GM12878 (cell line): ENCODE data around the gene MGARP.

ENCODE experiments used
- ATF3 ChIP-seq: IDR thresholded peaks from 2 replicates; pipeline ENCODE4 v1.6.1; 2011; ENCODE audit warnings: low read depth, mild to moderate bottlenecking, low read length, moderate library complexity, borderline replicate concordance; ENCODE audit errors: extremely low read depth
- EP300 ChIP-seq, 2 experiments: fragments of 150-350 bp in 1 of 2; IDR thresholded peaks; 2 replicates each; pipeline ENCODE4 v1.6.1; 2011 to 2012; ENCODE audit warnings: low read depth in 2 of 2, low read length in 2 of 2, borderline replicate concordance in 1 of 2, improper control_type of control experiment in 1 of 2, inconsistent platforms in 1 of 2; ENCODE audit not compliant: control insufficient read depth in 1 of 2
- FOXK2 ChIP-seq: fragments of 450-650 bp; IDR thresholded peaks from 2 replicates; pipeline ENCODE4 v1.6.1; 2017; ENCODE audit warnings: mild to moderate bottlenecking, moderate library complexity
- KAT2A ChIP-seq: conservative IDR thresholded peaks from 2 replicates; pipeline ENCODE4 v1.6.1; 2011; ENCODE audit warnings: low read depth, low read length; ENCODE audit not compliant: control insufficient read depth
- LARP7 ChIP-seq: fragments of 450-650 bp; IDR thresholded peaks from 2 replicates; pipeline ENCODE4 v1.6.1; 2017; ENCODE audit warnings: mild to moderate bottlenecking
- POLR2A ChIP-seq: IDR thresholded peaks from 2 replicates; pipeline ENCODE4 v1.6.1; 2011; ENCODE audit warnings: low read depth, mild to moderate bottlenecking, low read length
- POLR2AphosphoS2 ChIP-seq: IDR thresholded peaks from 2 replicates; pipeline ENCODE4 v1.6.1; 2011; ENCODE audit warnings: low read depth, mild to moderate bottlenecking, low read length, improper control_type of control experiment, moderate library complexity
- POLR2AphosphoS5 ChIP-seq: IDR thresholded peaks from 2 replicates; pipeline ENCODE4 v1.6.1; 2011; ENCODE audit warnings: mild to moderate bottlenecking, low read length, inconsistent platforms
- ZNF217 ChIP-seq: fragments of 450-650 bp; IDR thresholded peaks from 2 replicates; pipeline ENCODE4 v1.6.1; 2017; ENCODE audit warnings: antibody characterized with exemption, mild to moderate bottlenecking
- TF ChIP-seq, protein P1 (sequence below): fragments of 150-350 bp; IDR thresholded peaks from 2 replicates; pipeline ENCODE4 v1.6.1; 2016; ENCODE audit warnings: low read depth, low read length
- TF ChIP-seq, protein P2 (sequence below), 3 experiments: IDR thresholded peaks in 2 of 3; conservative IDR thresholded peaks in 1 of 3; 2 replicates each; pipeline ENCODE4 v1.5.1; 2011; ENCODE audit warnings: low read depth in 3 of 3, low read length in 3 of 3, mild to moderate bottlenecking in 3 of 3, control low read depth in 2 of 3, moderate library complexity in 2 of 3, inconsistent platforms in 1 of 3, mixed read lengths in 1 of 3; ENCODE audit not compliant: control insufficient read depth in 2 of 3, insufficient read depth in 1 of 3; ENCODE audit errors: extremely low read depth in 1 of 3

GRCh38 chr4:139314047-139314800 is 34.2 kb upstream of the MGARP start:
- TF ChIP-seq, protein P1, sequence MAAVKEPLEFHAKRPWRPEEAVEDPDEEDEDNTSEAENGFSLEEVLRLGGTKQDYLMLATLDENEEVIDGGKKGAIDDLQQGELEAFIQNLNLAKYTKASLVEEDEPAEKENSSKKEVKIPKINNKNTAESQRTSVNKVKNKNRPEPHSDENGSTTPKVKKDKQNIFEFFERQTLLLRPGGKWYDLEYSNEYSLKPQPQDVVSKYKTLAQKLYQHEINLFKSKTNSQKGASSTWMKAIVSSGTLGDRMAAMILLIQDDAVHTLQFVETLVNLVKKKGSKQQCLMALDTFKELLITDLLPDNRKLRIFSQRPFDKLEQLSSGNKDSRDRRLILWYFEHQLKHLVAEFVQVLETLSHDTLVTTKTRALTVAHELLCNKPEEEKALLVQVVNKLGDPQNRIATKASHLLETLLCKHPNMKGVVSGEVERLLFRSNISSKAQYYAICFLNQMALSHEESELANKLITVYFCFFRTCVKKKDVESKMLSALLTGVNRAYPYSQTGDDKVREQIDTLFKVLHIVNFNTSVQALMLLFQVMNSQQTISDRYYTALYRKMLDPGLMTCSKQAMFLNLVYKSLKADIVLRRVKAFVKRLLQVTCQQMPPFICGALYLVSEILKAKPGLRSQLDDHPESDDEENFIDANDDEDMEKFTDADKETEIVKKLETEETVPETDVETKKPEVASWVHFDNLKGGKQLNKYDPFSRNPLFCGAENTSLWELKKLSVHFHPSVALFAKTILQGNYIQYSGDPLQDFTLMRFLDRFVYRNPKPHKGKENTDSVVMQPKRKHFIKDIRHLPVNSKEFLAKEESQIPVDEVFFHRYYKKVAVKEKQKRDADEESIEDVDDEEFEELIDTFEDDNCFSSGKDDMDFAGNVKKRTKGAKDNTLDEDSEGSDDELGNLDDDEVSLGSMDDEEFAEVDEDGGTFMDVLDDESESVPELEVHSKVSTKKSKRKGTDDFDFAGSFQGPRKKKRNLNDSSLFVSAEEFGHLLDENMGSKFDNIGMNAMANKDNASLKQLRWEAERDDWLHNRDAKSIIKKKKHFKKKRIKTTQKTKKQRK: no peak
- no peak for TF ChIP-seq EP300 (IDR thresholded peaks at IDR 0.05; ENCODE audit: borderline replicate concordance in 1 of 2, control insufficient read depth in 1 of 2, low read depth in 2 of 2, low read length in 2 of 2)
- TF ChIP-seq, protein P2, sequence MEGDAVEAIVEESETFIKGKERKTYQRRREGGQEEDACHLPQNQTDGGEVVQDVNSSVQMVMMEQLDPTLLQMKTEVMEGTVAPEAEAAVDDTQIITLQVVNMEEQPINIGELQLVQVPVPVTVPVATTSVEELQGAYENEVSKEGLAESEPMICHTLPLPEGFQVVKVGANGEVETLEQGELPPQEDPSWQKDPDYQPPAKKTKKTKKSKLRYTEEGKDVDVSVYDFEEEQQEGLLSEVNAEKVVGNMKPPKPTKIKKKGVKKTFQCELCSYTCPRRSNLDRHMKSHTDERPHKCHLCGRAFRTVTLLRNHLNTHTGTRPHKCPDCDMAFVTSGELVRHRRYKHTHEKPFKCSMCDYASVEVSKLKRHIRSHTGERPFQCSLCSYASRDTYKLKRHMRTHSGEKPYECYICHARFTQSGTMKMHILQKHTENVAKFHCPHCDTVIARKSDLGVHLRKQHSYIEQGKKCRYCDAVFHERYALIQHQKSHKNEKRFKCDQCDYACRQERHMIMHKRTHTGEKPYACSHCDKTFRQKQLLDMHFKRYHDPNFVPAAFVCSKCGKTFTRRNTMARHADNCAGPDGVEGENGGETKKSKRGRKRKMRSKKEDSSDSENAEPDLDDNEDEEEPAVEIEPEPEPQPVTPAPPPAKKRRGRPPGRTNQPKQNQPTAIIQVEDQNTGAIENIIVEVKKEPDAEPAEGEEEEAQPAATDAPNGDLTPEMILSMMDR (IDR thresholded peaks at IDR 0.05 in 2 of 3, conservative IDR thresholded peaks at IDR 0.05 in 1 of 3; ENCODE audit: control insufficient read depth in 2 of 3, extremely low read depth in 1 of 3, insufficient read depth in 1 of 3, low read depth in 3 of 3, low read length in 3 of 3): no peak
- no peak for TF ChIP-seq ATF3
- TF ChIP-seq POLR2A: no peak
- TF ChIP-seq ZNF217: no peak
- no peak for TF ChIP-seq POLR2AphosphoS5
- TF ChIP-seq LARP7: no peak
- no peak for TF ChIP-seq POLR2AphosphoS2
- no peak for TF ChIP-seq KAT2A
- no peak for TF ChIP-seq FOXK2
